ENCODE results near the gene CRB1. TPM values are rescaled to one million over a fixed set of nuclear protein-coding genes. Genes with fewer than 3 reads are reported as not detected.

The CRB1 gene
- total RNA-seq, 1 donor: under 0.01 TPM

GRCh38 chr1:197264936-197265567, 3.0 kb upstream of the CRB1 start:
- no peak overlapping the region for H3K4me3 ChIP-seq (ENCODE audit: low read depth, low read length)
- no peak for DNase-seq (ENCODE audit: low read depth)
- TF ChIP-seq CTCF (IDR thresholded peaks at IDR 0.05; ENCODE audit: insufficient read depth, low read depth, low read length): no peak

DNA sequence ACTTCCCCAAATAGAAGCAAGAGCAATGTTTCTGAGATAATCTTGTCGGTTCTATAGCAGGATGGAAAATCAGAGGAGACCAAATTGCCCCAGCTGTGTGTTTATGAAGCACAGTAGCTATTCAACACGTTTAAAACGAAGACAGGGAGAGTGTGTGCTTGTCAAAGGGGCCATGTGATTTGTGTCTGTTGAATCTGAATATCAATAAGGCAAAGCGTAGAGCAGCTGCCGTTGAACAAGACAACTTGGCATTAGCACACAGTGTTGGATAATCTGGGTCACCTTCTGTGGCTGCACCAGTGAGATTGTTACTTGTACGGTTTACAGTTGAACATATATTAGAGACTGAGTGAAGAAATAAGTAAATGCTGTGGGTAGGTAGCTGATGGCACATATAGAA, 1.0 kb downstream of the CRB1 start:
- H3K4me3 ChIP-seq (ENCODE audit: low read depth, low read length): no peak overlapping the region
- DNase-seq (ENCODE audit: low read depth): no peak
- no peak for TF ChIP-seq CTCF (IDR thresholded peaks at IDR 0.05; ENCODE audit: insufficient read depth, low read depth, low read length)

GRCh38 chr1:197272791-197273190, 4.7 kb downstream of the CRB1 start:
- H3K4me3 ChIP-seq (ENCODE audit: low read depth, low read length): no peak overlapping the region
- no peak for TF ChIP-seq CTCF (IDR thresholded peaks at IDR 0.05; ENCODE audit: insufficient read depth, low read depth, low read length)
- DNase-seq (ENCODE audit: low read depth): no peak

GRCh38 chr1:197277166-197277565, 9.1 kb downstream of the CRB1 start:
- no peak for TF ChIP-seq CTCF (IDR thresholded peaks at IDR 0.05; ENCODE audit: insufficient read depth, low read depth, low read length)
- DNase-seq (ENCODE audit: low read depth): no peak
- no peak overlapping the region for H3K4me3 ChIP-seq (ENCODE audit: low read depth, low read length)

- no peak overlapping the region for H3K4me3 ChIP-seq (ENCODE audit: low read depth, low read length)
- no peak for TF ChIP-seq CTCF (IDR thresholded peaks at IDR 0.05; ENCODE audit: insufficient read depth, low read depth, low read length)
- no peak for DNase-seq (ENCODE audit: low read depth)
Observed at GRCh38 chr1:197284325-197284724, 16.3 kb downstream of the CRB1 start.

GRCh38 chr1:197284966-197285365, 16.9 kb downstream of the CRB1 start:
- no peak overlapping the region for H3K4me3 ChIP-seq (ENCODE audit: low read depth, low read length)
- no peak for TF ChIP-seq CTCF (IDR thresholded peaks at IDR 0.05; ENCODE audit: insufficient read depth, low read depth, low read length)
- no peak for DNase-seq (ENCODE audit: low read depth)
